ENCODE data around the gene RNU1-1.
"Not testable (repeated sequence)": the region's sequence is repeated elsewhere in the genome, so short reads cannot be mapped to it uniquely, and the experiment has no call there.

The RNU1-1 gene

DNA sequence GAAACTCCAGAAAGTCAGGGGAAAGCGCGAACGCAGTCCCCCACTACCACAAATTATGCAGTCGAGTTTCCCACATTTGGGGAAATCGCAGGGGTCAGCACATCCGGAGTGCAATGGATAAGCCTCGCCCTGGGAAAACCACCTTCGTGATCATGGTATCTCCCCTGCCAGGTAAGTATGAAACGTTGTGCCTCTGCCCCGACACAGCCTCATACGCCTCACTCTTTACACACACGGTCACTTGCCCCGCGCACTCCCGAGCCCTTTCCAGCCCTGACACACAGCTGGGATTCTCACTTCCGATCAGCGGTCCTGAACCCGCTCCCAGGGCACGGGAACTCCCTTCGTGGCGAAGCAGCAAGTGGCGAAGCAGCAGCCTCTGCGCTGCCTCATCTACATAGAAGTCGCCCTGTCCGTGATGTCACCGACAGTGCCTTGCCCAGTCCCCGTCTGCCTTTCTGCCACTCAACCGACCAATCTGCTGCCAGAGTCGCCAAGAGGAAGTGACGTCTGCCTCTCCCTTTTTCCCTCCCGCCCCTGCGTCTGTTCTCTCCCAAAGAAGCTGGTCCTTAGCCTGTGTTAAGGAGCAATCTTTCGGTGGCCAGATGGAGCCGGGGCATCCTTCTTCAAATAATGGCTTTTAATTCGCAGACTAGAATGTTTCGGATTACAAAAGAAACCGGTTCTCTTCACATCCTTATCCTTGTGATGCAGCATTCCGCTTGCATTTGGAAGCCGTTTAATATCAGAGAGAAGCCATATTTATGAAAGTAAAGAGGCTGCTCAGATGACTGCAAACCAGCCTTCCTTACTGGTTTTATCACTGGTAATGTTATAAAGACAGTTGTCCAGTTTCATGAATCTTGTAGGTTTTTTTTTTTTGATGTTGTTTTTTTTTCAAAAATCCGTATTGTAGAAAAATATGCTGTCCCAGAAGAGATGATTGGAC lies at the start of gene RNU1-1:
Gene RNU1-1 (minus strand): TSS at position 179 of the 949 bp plus-strand sequence.
- peak; percentile 57 for DNase-seq (ENCODE audit: low read depth)

DNA sequence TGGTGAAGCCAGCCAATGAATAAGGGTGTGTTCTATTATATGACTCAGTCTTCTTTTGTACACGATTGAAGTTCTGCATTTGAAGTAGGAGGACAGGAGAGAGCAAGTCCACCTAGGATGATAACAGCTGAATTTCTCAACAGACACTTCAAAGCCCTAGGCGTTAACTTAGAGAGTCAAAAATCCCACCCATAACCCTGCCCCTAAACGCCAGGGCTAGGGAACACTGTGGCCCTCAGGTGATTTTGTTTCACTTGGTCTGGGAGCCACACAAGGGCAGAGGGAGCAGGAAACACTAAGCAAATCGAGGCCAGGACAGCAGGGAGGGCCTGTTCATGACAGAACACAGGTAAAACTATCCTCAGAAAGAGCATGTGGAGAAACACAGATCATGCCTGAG lies 47.0 kb upstream of the RNU1-1 start:
- DNase-seq (ENCODE audit: low read depth) = not testable (repeated sequence)

DNA sequence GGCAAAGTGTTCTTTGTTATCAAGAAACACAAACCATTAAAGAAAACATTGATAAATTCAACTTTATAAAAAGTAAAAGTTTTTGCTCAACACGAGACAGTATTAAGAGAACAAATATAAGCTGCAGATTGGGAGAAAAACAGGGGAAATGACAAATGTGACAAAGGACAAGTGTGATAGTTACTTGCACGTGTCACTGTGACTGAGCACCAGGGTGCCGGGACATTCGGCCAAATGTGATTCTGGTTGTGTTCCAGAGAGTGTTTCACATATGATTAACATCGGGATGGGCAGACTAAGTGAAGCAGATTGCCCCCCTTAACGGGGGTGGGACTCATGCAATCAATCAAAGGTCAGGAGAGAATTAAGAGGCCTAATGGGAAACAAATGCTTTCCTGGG lies 46.4 kb upstream of the RNU1-1 start:
- not testable (repeated sequence) for DNase-seq (ENCODE audit: low read depth)

DNA sequence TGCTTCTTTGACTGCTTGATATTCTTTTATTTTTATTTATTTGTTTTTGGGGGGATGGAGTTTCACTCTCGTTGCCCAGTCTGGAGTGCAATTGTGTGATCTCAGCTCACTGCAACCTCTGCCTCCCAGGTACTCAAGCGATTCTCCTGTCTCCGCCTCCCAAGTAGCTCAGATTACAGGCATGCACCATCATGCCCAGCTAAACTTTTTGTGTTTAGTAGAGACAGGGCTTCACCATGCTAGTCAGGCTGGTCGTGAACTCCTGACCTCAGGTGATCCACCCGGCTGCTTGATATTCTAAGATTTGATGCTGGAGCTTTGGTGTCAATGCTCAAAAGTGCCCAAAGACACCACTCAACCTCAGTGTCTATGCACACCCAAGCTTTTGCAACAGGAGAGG lies 45.6 kb upstream of the RNU1-1 start:
- DNase-seq (ENCODE audit: low read depth) = not testable (repeated sequence)

DNA sequence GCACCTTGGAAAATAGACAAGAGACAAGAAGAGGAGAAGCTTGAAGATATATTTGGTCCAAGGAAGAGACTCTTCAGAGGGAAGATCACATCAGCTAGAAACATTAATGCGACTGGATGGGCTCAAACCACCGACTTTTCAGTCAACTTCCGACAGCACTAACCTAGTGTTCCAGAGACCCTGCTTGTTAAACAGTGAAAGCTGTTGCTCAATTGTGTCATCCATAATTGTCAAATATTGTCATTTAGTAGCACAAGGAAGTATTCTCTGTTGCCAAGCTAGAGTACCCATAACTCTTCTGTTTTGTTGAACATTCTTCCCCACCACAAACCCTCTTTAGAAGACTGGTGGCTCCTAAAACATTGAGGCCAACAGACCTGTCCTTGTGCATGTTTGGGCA lies 42.9 kb upstream of the RNU1-1 start:
- not testable (repeated sequence) for DNase-seq (ENCODE audit: low read depth)

DNA sequence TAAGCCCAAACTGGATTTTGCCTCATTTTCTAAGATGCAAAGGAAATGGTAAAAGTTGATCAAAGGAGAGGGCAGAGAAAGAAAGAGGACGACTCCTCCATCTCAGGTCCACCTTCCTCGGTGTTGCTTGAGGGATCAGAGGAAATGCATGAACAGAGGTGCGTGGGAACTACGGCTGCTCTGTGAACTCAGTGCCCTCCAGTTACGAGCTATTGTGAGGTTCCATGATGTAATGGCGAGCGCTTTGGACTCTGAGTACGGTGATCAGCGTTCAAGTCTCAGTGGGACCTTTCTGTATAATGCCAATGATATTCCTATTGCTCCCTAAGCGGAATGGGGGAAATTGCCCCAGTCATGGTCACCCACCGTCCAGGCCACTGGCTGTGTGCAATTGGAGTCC lies 39.2 kb upstream of the RNU1-1 start:
- not testable (repeated sequence) for DNase-seq (ENCODE audit: low read depth)

DNA sequence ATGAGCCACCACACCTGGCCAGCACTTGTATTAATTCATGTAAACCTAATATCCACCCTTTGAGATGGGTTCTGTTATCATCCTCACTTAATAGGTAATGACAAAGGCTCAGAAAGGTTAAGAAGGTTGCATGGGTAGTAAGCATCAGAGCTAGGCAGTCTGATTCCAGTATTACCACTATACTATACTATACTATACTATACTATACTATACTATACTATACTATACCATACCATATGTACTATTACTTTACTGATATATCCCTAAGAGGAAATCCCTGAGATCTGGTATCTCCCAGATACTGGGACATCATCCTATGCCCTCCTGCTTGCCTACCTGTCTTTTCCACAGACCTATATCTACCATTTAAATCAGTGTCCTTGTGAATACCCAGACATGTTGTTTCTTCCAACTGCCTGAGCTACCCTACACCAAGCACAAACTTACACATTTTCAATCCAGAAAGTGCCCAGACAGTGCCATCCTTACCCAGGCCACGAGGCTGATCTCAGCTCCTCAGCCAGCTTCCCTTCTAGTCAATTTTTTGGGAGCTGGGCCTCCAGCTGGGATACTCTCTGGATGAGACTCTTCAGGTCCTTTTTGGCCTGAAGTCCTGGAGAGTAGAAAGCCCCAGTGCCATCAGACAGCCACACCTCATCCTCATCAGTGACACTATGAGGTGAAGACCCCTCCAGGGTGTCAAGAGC lies 36.3 kb upstream of the RNU1-1 start:
- not testable (repeated sequence) for DNase-seq (ENCODE audit: low read depth)

DNA sequence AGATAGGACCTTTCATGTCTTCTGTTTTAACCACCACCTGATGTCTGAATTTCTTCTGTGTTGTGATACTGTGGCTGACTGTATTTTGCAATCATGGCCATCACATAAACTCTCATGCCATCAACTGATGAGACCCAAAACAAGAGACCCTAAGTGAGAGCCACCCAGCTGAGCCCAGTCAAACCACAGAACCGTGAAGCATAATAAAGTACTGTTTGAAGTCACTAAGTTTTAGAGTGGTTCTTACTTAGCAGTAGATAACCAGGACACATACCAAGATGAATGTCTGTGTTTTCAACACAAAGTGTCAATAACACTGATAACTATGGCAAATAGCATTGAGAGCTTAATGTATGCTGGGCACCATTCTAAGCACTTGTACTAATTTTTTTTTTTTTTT lies 35.5 kb upstream of the RNU1-1 start:
- DNase-seq (ENCODE audit: low read depth) = not testable (repeated sequence)

DNA sequence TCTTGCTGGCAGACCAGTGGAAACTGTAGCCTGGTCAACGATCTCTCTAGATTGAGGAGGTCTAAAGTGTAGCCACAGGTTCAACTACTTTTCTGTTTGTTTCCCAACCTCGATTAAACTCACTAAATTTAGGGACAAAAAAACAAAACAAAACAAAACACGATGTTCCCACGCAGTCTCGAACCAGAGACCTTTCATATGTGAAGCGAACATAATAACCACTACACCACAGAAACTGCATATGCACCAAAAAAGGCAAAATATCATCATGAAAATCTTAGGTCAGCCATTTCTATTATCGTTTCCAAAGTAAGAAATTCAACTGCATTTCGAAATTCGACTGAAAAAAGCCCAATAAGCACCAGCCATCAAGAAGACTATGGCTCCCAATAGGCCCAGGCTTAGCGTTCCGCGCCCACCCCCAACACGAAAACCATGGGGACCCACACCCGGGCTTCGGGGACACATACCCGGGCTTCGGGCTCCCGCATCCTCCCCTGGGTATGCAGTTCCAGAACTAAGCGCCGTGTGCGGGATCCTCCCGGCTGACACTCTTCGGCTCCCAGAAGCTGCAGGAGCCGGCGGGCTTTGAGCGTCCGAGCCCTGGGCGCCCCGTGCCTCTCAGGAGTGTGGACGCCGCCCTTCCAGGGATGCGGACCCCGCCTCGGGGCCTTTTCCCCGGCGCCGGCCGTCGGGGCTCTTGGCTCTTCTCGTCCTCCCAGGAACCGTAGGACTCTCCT lies 33.6 kb upstream of the RNU1-1 start:
- DNase-seq (ENCODE audit: low read depth) = not testable (repeated sequence)

DNA sequence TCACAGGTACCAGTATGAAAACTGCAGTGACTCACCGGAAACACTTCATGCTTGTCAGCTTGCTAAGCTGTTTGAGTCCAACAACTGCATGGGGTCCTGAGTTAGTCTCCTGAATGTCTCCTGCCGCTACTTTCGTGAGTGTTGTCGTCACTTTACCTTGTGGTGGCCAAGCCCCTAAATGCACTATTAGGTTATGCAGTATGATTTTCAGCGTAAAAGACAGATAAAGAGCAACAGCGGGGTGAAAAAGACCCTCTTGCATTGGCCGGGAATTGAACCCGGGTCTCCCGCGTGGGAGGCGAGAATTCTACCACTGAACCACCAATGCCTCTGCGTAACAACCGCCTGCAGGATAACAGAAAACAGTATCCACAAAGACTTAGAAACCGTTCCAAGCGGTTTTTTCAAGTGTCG lies 31.6 kb upstream of the RNU1-1 start:
- DNase-seq (ENCODE audit: low read depth) = not testable (repeated sequence)

DNA sequence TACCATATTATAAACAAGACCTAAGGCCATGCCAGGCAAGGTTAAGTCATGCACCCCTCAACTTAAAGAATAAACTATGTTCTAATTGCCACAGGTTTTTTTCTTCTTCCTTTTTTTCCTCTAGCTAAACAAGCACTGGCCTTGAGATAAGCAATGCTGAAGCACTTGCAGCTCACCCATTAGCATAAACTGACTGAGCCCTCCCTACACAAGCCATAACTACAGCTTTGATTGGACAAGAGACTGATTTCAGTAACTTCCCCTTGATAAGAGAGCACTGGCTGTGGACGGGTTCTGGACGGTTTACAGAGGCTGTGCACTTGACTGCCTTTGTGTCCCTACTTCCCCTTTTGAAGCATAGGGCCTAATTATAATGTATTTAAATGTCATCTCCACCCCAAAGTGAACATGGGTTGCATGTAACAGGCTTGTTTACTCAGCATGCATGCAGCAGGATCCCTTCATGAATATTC lies 26.4 kb upstream of the RNU1-1 start:
- not testable (repeated sequence) for DNase-seq (ENCODE audit: low read depth)

DNA sequence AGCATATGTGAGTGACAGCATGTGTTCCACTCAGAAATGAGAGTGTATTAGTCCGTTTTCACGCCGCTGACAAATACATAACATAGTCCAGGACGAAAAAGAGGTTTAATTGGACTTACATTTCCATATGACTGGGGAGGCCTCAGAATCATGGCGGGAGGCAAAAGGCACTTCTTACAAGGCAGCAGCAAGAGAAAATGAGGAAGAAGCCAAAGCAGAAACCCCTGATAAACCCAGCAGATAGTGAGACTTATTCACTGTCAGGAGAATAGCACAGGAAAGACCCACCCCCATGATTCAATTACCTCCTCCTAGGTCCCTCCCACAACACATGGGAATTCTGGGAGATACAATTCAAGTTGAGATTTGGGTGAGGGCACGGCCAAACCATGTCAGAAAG lies 23.4 kb upstream of the RNU1-1 start:
- DNase-seq (ENCODE audit: low read depth) = not testable (repeated sequence)

DNA sequence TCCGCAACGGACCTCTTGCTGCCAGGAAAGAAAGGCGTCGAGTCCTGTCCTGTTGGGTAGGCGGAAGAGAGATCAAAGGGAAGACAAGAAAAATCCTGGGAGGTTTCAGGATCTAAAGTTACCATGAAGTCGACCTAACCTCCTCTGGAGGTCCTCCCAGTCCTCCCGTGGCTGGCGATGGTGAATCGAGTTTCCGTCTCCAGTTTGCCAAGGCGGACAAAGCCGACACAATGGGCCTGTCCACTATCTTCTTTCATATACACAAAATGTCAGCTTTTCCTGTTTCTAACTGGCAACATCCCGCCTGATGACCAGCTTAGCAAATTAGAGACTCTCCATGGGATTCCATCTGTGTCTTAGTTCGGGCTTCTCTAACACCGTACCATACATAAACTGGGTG lies 22.7 kb upstream of the RNU1-1 start:
- DNase-seq (ENCODE audit: low read depth) = not testable (repeated sequence)

DNA sequence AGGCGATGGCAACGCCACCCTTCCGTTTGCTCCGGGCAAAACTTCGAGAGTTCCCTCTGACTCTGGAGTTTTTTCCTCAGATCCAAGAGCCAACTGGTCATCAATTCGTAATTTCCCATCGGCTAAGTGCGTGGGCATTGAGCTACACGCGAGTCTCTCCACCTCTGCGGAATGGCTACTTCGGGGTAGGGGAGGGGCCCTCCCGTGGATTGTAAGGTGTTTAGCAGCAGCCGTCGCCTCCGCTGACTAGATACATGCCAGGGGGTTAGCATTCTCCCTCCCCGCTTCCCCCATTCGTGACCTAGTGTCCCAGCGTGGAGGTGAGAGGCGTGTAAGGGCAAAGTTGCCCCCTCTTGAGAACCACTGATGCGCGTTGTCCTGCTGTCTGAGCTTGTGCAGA lies 21.8 kb upstream of the RNU1-1 start:
- not testable (repeated sequence) for DNase-seq (ENCODE audit: low read depth)

DNA sequence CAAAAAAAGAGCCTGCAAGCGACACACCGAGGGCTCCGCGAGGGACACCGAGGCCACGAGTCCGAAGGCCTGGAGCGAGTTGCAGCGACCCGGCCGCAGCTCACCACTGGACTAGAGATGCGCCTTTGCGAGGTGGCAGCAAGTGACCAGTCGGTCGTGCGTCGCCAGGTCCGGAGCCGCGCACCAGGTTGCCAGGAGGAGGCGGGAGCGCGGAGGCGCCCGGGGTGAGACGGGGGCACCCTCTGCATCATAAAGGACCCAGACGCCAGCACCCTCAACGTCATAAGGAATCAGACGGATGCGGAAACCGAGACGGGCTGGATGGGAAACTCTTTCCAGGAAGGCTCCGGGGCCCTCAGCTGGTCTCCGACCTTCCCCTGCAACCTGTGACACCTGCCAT lies 21.4 kb upstream of the RNU1-1 start:
- DNase-seq (ENCODE audit: low read depth) = not testable (repeated sequence)

DNA sequence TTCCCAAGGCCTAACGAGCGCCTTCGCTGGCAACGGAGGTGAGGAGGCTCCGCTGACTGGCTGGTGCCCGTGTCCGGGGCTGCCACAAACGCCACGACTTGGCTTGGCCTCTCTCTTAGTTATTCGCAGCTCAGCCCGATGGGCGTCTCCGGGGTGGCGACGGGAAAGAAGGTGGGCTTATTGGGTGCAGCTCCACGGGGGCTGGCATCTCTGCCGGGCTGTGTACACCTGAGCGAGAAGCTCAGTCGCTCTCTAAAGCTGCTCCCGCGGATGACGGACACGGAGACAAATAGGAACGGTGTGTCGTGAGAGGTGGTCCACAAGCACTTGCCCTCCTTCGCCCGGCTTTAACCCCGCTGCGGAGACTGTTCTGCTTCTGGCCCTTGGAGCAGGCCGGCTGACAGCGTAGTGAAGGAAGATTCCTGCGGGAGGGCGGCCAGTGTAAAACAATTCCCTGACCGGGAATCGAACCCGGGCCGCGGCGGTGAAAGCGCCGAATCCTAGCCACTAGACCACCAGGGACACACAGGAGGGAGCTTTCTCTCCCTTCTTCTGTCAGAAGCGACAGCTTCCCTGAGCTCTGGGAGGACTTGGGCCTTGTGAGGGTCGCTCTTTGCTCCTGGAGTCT lies 20.9 kb upstream of the RNU1-1 start:
- DNase-seq (ENCODE audit: low read depth) = not testable (repeated sequence)

DNA sequence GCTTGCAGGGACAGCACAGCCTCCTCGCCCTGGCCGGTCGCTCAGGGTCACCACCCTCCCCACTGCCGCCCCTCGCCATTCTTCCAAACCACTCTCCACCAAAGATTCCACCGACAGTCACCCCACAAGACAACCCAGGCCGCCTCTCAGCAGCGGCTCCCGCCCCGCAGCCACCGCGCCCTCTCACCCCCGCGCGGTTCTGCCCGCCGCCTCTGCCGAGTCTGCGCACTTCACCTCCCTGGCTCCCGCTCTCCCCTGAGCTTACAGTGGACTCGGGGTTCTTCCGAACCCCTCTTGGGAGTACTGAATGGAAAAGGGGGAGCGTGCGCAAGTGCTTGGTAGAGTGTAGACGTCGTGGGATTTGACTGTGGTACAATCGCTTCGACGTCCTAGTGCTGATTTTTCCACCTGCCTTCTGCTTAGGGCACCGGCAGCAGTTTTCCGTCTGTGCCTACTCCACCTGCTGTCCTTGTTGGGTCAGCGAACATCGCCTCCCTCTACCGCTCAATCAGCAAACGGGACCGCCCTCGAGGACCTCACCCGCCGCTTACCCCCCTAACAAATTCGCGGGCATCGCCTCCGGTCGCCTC lies 20.2 kb upstream of the RNU1-1 start:
- not testable (repeated sequence) for DNase-seq (ENCODE audit: low read depth)

DNA sequence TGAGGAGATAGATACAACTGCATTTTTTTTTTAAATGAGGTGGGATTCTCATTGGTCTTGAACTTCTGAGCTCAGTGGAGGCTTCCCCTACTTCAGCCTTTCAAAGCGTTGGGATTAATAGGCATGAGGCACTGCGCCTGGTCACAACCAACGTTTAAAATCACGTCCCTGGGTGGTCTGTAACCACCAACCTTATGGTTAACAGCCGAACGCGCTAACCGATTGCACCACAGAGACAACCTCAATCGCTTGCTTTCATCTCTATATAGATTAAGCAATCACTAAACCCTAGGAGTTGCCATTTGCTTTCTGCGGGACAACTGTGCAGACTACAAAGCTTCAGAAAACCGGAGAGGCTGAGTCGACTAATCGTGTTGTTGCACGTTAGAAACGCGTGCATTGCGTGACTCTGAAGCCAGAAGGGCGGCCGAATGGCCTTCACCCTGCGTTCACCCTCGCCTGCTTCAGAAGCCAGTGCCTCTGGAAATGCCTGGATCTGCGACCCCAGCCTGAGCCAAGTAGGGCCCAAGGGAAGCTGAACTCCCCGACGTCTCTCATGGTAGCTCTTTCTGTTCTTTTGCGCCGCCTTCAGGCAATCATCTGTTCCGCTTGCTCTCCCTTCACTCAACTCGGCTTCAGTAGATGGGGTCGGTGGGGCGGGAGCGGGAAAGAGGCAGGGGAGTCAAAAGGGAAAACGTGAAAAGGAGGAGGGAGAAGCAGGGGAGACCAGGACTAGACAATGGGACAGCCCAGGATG lies 18.3 kb upstream of the RNU1-1 start:
- DNase-seq (ENCODE audit: low read depth) = not testable (repeated sequence)

DNA sequence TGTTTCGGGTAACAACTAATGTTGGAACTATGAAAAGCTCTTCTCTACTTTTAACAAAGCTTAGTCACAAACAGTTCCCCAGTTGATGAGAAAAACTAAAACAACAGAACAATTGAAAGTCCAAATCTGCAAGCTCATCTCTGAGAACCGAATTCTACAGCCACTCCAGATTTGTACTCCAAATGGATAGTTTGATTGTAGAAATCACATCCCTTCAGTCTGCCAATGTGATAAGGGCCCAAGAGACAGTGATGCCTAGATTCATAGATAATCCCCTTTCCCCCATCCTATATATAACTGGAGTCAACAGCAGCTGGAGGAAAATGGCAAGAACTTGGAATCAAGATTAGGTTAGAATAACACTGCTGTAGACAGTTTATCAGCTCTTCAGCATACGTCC lies 14.3 kb upstream of the RNU1-1 start:
- not testable (repeated sequence) for DNase-seq (ENCODE audit: low read depth)

DNA sequence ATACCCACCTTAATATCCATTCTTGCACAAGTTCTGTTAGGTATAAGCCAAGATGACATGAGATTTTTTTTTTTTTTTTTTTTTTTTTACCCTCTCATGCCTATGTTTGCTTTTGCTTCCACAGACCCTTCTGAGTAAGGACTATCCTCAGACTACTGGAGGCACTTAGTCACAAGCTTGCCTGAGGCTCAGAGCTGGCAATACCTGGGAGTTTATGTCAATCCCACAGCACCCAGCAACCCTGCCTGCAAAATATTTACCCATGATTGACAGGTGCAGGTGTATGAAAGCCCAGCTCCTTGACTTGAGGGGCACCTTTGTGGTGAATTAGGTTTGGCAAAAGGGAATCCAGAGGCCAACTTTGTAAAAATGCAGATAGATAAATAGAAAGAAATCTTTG lies 11.7 kb upstream of the RNU1-1 start:
- not testable (repeated sequence) for DNase-seq (ENCODE audit: low read depth)
